ENCODE data around the gene MPRIP.
"Not testable (repeated sequence)": the region's sequence is repeated elsewhere in the genome, so short reads cannot be mapped to it uniquely, and the experiment has no call there.

DNA sequence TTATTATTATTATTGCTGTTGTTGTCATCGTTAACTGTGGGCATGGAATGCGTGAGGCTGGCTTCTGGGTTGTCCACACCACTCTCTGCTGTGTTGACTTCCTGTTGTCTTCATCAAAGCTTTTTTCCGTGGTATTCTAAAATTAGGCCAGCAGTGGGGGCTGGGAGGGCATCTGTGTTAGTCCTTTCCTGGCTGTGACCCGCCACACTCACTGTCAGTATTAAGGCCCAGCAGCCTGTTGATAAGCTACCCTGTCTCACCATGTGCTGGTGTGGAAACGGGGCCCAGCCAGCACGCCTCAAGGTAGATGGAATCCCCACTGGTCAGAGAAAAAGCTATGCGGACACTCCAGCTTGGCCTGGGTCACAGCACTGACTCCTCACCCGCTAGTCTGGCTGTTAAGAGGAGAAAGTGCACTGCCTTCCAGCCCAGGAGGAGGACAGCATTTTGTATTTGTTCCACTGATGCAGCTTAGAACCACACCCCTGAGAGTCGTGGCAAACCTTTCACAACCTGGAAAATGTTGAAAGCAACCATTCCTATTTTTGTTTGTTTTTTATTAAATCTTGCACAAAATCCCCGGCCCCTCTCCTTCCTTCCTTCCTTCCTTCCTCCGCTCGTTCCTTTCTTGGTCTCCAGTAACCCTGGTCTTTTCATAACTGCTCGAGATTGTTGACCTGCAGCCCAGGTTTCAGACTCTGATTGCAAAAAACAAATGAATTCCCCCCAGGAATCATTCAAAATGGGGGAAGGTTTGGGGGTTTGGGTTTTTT lies 142.9 kb downstream of the MPRIP start:
- TF ChIP-seq TP53, ZNF232 (CRISPR knock-in tag; IDR thresholded peaks at IDR 0.05): not testable (repeated sequence)
- TF ChIP-seq, protein P1, sequence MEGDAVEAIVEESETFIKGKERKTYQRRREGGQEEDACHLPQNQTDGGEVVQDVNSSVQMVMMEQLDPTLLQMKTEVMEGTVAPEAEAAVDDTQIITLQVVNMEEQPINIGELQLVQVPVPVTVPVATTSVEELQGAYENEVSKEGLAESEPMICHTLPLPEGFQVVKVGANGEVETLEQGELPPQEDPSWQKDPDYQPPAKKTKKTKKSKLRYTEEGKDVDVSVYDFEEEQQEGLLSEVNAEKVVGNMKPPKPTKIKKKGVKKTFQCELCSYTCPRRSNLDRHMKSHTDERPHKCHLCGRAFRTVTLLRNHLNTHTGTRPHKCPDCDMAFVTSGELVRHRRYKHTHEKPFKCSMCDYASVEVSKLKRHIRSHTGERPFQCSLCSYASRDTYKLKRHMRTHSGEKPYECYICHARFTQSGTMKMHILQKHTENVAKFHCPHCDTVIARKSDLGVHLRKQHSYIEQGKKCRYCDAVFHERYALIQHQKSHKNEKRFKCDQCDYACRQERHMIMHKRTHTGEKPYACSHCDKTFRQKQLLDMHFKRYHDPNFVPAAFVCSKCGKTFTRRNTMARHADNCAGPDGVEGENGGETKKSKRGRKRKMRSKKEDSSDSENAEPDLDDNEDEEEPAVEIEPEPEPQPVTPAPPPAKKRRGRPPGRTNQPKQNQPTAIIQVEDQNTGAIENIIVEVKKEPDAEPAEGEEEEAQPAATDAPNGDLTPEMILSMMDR (IDR thresholded peaks at IDR 0.05): not testable (repeated sequence)
